Upper lobe of left lung (tissue), 4 donors: ENCODE measurements around the gene IGFL1.

Experiments
- CTCF ChIP-seq, 6 experiments: fragments of 450-650 bp in 4 of 6; fragments of 200-600 bp in 2 of 6; sonication (generic) in 2 of 6; IDR thresholded peaks; one replicate each; pipeline ENCODE4 v1.5.1; 2016 to 2019; ENCODE audit warnings: antibody characterized with exemption in 6 of 6
- EP300 ChIP-seq, 4 donors: sonication (generic); formaldehyde crosslinking; IDR thresholded peaks; one replicate each; pipeline ENCODE4 v1.5.1; 2017; ENCODE audit warnings: antibody characterized with exemption in 4 of 4, control low read depth in 2 of 4
- POLR2A ChIP-seq, 4 donors: fragments of 450-650 bp; IDR thresholded peaks; one replicate each; pipeline ENCODE4 v1.5.1; 2016 to 2017; ENCODE audit warnings: antibody characterized with exemption in 4 of 4, mild to moderate bottlenecking in 2 of 4

- TF ChIP-seq CTCF (IDR thresholded peaks at IDR 0.05) (no peak), POLR2A (IDR thresholded peaks at IDR 0.05) (no peak), EP300 (IDR thresholded peaks at IDR 0.05) (no peak)
Measured at GRCh38 chr19:46221981-46222610, 7.4 kb upstream of the IGFL1 start.
